PFSK-1 (cell line): Measurements from ENCODE around the gene TNS3.

Source experiments
- FOXP2 ChIP-seq: optimal IDR thresholded peaks from 2 replicates; pipeline ENCODE3; 2011; ENCODE audit warnings: borderline replicate concordance, control low read depth, inconsistent platforms; ENCODE audit not compliant: insufficient read depth; ENCODE audit errors: extremely low read length, extremely low read depth
- POLR2AphosphoS5 ChIP-seq: IDR thresholded peaks from 2 replicates; pipeline ENCODE4 v1.6.1; 2012; ENCODE audit warnings: low read depth, mild to moderate bottlenecking, control low read depth, low read length, moderate library complexity
- SIN3A ChIP-seq: IDR thresholded peaks from 2 replicates; pipeline ENCODE4 v1.6.1; 2012; ENCODE audit warnings: mild to moderate bottlenecking, low read length, moderate library complexity, borderline replicate concordance; ENCODE audit not compliant: insufficient read depth
- TAF1 ChIP-seq: IDR thresholded peaks from 2 replicates; pipeline ENCODE4 v1.6.1; 2012; ENCODE audit warnings: low read length, control low read depth, borderline replicate concordance; ENCODE audit not compliant: insufficient read depth
- TF ChIP-seq, protein P1 (sequence below), 2 experiments: IDR thresholded peaks; 2 replicates each; pipeline versions ENCODE4 v1.6.1 to v1.8.0; 2011 to 2012; ENCODE audit warnings: low read depth in 2 of 2, low read length in 2 of 2, control low read depth in 1 of 2, inconsistent platforms in 1 of 2, mild to moderate bottlenecking in 1 of 2, moderate library complexity in 1 of 2; ENCODE audit not compliant: insufficient read depth in 1 of 2

DNA sequence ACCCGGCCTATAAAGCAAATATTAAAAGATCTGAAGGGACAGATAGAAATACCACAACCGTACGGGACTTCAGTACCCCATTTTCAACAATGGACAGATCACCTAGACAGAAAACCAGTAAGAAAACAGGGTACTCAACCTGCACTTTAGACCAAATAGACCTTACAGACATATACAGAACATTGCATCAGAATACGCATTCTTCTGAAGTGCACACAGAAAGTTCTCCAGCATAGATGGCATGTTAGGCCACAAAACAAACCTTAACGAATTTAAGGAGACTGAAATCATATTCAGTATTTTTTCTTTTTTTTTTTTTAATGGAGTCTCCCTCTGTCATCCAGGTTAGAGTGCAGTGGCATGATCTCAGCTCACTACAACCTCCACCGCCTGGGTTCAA is 151.5 kb downstream of the TNS3 start:
- TF ChIP-seq, protein P1, sequence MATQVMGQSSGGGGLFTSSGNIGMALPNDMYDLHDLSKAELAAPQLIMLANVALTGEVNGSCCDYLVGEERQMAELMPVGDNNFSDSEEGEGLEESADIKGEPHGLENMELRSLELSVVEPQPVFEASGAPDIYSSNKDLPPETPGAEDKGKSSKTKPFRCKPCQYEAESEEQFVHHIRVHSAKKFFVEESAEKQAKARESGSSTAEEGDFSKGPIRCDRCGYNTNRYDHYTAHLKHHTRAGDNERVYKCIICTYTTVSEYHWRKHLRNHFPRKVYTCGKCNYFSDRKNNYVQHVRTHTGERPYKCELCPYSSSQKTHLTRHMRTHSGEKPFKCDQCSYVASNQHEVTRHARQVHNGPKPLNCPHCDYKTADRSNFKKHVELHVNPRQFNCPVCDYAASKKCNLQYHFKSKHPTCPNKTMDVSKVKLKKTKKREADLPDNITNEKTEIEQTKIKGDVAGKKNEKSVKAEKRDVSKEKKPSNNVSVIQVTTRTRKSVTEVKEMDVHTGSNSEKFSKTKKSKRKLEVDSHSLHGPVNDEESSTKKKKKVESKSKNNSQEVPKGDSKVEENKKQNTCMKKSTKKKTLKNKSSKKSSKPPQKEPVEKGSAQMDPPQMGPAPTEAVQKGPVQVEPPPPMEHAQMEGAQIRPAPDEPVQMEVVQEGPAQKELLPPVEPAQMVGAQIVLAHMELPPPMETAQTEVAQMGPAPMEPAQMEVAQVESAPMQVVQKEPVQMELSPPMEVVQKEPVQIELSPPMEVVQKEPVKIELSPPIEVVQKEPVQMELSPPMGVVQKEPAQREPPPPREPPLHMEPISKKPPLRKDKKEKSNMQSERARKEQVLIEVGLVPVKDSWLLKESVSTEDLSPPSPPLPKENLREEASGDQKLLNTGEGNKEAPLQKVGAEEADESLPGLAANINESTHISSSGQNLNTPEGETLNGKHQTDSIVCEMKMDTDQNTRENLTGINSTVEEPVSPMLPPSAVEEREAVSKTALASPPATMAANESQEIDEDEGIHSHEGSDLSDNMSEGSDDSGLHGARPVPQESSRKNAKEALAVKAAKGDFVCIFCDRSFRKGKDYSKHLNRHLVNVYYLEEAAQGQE (IDR thresholded peaks at IDR 0.05; ENCODE audit: insufficient read depth in 1 of 2, low read depth in 2 of 2, low read length in 2 of 2) = no peak
- no peak for TF ChIP-seq POLR2AphosphoS5
- TF ChIP-seq TAF1 = no peak
- no peak for TF ChIP-seq FOXP2
- no peak for TF ChIP-seq SIN3A
